HFF-Myc (cell line): Measurements from ENCODE around the gene DCAF5.

Experiments
- DNase-seq: peaks from one replicate; pipeline ENCODE4 v3.0.0-alpha.2; 2011; ENCODE audit warnings: low read depth; ENCODE audit errors: extremely low read depth
- H3K4me3 ChIP-seq: replicated peaks from 2 replicates; pipeline ENCODE4 v1.5.1; 2011; ENCODE audit warnings: low read depth, mild to moderate bottlenecking, control low read depth, low read length
- TF ChIP-seq, protein P1 (sequence below): IDR thresholded peaks from 2 replicates; pipeline ENCODE4 v1.5.1; 2012; ENCODE audit warnings: mild to moderate bottlenecking, low read depth, low read length, control low read depth; ENCODE audit errors: missing control alignments

The DCAF5 gene

DNA sequence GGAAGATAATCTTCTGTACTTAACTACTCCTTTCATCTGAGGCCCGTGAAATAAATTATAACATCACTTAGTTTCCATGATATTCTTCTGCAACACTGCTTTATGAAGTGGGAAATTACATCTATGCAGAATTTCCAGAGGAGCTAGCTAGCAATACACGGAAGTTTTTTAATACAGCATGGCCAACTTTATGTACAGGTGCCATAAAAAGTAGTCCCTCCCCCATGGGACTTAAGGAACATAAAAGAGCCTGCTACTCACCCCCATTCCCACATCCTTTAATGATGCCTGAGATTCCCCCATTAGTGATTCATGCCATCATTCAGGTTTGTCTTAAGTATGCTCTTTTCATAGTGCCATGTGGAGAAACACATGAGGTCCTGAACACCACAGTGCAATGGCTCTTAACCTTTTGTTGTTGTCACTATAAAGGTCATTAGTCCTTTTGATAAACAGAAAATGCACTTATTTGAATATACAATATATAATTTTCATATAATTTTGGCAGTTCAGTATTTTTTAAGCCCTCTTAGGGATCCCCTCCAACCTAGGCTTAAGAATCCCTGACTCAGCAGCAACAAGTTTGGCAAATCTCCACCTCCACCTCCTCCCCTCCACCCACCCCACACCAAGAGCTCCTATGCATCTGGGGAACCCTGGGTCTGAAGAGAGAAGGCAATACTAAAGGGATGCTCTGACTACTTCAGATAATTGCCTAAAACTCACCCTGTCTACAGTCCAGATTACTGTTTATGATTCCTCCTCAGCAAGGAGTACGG is 37.3 kb downstream of the DCAF5 start:
- H3K4me3 ChIP-seq = no peak overlapping the region
- TF ChIP-seq, protein P1, sequence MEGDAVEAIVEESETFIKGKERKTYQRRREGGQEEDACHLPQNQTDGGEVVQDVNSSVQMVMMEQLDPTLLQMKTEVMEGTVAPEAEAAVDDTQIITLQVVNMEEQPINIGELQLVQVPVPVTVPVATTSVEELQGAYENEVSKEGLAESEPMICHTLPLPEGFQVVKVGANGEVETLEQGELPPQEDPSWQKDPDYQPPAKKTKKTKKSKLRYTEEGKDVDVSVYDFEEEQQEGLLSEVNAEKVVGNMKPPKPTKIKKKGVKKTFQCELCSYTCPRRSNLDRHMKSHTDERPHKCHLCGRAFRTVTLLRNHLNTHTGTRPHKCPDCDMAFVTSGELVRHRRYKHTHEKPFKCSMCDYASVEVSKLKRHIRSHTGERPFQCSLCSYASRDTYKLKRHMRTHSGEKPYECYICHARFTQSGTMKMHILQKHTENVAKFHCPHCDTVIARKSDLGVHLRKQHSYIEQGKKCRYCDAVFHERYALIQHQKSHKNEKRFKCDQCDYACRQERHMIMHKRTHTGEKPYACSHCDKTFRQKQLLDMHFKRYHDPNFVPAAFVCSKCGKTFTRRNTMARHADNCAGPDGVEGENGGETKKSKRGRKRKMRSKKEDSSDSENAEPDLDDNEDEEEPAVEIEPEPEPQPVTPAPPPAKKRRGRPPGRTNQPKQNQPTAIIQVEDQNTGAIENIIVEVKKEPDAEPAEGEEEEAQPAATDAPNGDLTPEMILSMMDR = no peak
- no peak for DNase-seq

DNA sequence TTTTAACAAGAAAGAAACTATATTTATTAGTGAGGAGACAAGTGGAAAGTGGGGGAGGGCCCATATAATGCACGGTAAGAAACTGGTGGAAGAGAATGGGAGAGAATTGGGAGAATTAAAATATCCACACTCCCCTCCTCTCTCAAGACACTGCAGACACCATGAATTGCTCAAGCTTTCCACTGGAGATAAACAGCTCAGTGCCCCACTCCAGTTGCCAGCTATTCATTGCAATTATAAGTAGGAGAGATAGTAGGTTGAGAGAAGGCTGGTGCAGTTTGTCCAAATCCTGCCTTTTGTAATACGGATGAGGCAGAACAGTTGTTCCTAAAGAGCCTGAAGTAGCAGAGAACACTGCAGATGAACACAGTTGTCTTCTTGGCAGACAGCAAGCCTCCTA is 38.2 kb downstream of the DCAF5 start:
- DNase-seq = no peak
- TF ChIP-seq, protein P1 = no peak
- H3K4me3 ChIP-seq = no peak overlapping the region

DNA sequence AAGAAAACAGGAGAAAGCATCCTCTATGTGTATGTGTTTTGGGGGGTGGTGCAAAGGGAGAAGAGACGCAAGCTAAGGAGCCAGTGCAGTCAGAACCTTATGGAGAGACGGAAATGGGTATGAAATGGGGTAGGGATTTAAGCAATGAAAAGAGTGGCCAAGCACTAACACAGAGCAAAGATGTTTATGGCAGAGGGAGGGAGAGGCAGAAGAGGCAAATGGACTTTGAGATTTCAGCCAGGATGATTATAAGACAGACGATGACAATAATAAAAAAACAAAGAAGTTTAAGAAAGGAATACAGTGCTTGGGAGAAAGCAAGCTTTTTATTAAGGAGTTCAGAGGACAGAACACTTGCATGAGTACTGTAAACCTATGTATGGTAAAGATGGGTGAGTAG is 44.6 kb downstream of the DCAF5 start:
- H3K4me3 ChIP-seq = no peak overlapping the region
- no peak for DNase-seq
- TF ChIP-seq, protein P1 = no peak

DNA sequence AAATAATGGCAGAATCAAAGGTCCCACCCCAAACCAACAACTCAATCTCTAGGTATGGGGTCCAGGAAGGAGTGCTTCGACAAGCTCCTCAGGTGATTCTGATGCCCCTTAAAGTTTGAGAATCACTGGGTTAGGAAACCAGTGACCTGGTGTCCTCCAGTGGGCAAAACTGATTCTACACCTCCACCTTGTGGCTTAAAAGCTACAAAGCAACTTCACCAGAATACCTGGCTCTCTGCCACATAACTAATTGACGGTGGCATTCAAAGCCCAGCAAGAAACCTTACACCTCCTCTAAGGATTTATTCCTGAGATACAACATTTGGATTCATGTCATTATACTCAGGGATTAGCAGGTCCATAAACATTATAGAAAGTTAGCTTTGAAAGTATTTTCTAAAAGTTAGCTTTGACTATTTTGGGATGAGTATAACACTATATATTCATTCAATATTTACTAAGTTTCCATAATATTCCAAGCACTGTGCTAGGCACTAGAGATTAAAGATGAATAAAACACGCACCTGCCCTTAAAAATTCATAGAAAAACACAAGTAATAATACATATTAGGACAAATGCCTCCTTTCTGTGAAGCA is 45.4 kb downstream of the DCAF5 start:
- peak; percentile 67 for DNase-seq
- TF ChIP-seq, protein P1 = peak; percentile 65
- no peak overlapping the region for H3K4me3 ChIP-seq

DNA sequence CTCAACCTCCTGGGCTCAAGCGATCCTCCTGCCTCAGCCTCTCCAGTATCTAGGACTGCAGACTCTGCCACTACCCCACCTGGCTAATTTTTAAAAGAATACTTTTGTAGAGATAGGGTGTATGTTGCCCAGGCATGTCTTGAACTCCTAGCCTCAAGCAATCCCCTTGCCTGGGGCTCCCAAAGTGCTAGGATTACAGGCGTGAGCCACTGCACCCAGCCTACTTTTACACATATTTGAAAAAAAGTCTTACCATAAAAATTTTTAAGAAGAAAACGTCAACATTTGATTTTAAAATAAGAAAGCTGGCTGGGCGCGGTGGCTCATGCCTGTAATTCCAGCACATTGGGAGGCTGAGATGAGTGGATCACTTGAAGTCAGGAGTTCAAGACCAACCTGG is 46.5 kb downstream of the DCAF5 start:
- TF ChIP-seq, protein P1 = no peak
- H3K4me3 ChIP-seq = no peak overlapping the region
- DNase-seq = no peak

DNA sequence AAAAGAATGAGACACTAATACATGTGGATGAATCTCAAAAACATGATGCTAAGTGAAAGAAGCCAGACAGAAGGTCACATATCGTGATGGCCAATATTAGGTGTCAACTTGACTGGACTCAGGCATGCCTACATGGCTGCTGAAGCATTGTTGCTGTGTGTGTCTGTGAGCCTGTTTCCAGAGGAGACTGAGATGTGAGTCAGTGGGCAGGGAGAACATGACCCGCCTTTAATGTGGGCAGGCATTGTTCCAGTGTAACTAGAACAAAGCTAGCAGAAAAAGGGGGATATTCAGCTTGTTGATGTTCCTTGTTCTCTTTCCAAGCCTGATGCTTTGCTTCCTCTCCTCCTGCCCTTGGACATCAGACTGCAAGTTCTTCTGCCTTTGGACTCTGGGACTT is 47.6 kb downstream of the DCAF5 start:
- DNase-seq = no peak
- no peak overlapping the region for H3K4me3 ChIP-seq
- TF ChIP-seq, protein P1 = no peak
